GM19240 (cell line): Measurements from ENCODE around the gene SH3BP2.

Experiments used
- DNase-seq: peaks from one replicate; pipeline ENCODE4 v3.0.0; 2011; ENCODE audit warnings: low spot score; ENCODE audit not compliant: insufficient read length

SH3BP2 gene

DNA sequence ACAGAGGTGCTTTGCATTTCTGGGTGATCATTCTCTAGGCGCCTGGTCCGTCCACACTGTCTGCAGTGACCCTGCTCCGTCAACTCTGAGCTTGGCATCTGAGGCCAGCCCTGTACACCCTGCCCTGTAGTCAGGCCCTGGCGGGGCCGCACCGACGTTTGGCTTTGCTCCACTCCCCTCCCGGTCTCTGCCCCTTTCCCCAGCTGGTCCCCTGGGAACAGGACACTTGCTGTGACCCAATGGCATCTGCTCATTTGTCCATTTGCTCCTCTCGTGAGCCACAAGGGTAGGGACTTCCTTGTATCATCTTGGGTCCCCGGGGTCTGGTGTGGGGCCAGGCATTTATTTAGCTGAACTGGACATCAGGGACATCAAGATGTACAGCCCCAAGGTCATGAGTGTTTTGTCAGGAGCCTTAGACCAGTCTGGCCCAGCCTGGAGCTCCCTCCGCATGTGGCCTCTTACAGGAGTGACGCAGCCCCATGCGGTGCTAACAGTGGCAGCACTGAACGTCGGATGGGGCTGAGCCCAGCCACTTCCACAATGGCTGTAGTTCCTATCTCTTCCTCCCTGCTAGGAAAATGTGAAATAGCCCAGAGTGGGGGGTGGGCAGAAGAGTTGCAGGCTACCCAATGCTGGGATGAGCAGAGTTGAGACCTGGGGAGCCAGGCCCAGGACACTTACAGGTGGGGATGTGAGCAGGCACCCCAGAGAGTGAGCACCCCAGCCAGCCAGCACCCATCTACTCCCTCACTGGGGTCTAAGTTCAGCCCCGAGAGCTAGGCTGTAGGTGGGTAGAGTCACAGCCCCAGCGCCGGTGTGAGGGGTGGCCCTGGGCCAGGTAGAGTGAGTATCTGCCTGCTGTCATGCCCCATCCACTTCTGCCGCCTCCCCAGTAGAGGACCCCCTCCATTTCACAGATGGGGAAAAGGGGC lies 2.0 kb upstream of the SH3BP2 start:
- no peak for DNase-seq

GRCh38 chr4:2791518-2792395 lies 1.1 kb upstream of the SH3BP2 start:
- no peak for DNase-seq

- DNase-seq, result no peak
These were observed 532 bp upstream of the SH3BP2 start for GRCh38 chr4:2792396-2792710.

DNA sequence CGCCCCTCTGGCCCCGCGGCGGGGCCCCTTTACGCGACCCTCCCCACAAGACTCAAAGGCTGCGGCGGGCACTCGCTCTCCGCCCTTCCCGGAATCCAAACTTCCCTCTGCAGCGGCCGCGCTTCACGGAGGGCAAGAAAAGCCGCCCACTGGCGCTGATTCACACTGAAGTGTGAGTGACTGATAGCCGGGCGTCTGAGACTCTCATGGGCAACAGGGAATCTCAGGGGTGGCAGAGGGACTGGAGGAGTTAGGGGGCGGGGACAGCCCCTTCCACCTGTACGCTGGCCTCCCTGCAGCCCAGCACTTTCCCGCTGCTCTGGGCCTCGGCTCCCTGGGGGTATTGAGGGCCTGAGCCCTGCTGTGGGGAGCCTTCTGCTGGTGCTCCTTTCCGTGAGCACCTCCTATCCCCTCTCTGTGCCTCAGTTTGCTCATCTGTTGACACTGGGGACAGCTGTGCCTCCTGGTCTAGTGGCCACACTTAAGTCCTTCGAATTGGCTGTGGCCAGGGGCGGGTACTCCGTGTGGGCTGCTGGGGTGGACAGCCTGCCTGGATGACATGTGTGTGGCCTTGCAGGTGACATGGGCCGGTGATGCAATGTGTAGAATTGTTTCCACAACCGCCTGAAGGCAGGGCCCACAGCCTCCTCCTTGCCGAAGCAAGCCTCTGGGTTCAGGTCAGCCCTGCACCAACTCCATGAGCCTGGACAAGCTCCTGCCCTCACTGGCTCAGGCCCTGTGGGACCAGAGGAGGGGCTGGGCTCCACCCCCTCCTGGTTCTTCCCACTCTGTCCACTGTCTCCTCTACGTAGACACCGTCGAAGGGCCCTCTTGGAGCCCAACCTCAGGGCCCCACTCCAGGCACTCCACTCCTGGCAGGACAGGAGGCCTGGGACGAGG lies 951 bp downstream of the SH3BP2 start:
- DNase-seq, result no peak

- DNase-seq, result no peak
These were observed 1.8 kb downstream of the SH3BP2 start for GRCh38 chr4:2794486-2795299.

DNA sequence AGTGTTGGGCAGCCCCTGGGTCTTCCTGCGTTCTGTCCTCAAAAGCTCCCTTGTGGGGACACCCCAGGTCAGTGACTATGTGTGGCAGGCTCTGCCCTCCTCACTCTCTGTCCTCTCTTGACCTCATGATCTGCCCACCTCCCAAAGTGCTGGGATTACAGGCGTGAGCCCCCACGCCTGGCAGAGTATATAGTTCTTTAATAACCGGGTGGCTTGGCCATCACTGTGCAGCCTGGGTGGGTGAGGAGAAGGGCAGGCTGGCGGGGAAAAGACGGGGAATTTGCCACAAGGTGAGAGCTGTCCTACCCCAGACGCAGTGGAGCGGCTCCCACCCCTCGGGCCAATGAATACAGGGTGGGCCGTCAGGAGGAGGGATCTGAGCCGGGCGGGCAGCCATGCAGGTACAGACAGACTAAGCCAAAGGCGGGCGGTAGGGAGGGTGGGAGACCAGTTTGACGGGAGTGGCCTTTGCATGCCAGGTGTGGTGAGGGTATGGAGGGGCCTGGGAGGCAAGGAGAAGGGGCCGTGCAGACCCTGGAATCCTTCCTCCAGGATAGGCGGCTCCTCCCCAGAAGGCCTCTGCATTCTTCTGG lies 2.5 kb downstream of the SH3BP2 start:
- no peak for DNase-seq

- DNase-seq, result no peak
These were observed 3.3 kb downstream of the SH3BP2 start for GRCh38 chr4:2795893-2796848.

- no peak for DNase-seq
These were observed 4.1 kb downstream of the SH3BP2 start for GRCh38 chr4:2796849-2797544.

DNA sequence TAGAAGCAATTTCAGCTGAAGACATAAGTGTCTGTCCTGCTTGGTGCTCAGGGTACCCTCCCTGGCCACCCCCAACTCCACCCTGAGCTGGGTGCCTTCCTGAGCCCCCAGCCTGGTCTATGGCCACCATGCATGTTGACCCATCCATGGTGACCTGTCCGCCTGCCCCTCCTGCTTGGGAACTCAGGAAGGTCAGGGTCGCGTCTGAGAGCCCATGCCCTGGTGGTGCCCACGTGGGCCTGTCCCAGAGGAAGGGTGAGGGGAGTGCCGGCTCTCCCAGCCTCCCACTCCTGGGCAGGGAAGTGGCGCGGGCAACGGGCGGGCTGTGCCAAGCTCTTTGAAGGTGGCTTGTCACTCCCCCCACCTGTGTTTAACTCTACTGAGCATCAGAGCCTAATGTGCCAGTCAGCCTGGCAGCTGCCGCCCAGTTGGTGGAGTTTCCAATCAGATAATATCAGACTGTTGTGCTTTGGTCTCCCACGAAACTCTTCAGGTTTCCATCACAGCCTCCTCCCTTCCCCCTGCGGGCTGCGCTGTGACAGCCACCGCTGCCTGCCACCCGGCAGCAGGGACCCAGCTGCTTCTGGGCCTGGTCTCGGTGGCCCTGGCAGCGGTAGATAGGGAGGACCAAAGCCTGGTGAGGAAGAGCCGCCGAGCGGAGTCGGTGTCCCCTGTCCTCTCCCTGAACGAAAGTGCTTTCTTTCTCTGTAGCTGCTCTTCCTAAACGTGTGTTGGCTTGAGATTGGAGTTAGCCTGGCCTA lies 4.8 kb downstream of the SH3BP2 start:
- no peak for DNase-seq

DNA sequence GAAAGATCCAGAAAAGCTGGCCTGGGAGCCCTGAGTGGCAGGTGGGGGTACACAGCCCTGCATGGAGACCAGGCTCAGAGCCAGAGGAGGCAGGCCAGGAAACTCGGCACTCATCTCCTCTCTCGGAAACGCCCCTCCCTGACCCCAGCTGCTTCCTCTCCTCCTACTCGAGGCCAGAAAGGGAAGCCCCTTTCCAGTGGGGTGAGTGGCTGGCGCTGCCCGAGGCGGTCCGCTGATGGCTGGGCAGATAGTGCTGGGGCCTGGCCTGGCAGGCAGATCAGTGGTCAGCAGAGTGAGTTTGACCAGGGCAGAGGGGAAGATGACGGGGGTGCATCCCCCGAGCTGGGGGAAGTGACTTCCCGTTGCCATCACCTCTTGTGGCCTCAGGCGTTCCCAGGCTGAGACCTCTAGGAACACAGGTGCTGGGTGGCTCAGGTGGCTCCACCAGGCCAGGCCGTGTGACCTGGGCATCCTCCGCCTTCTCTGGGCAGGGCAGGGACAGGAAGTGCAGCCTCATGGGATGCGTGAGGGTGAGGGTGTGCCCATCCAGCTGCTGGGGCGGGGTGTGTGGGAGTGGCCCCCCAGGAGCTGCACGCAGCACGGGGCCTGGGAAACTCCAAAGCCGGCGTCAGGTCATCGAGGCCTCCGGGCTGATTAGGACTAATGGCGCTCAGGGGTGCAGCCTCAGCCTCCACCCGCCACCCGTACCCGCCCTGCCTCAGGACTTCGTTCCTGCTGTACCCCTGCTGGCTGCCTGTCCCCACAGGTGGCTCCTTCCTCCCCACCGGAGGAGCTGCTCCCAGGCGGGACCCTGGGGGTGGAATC lies 5.7 kb downstream of the SH3BP2 start:
- no peak for DNase-seq

GRCh38 chr4:2799224-2799911 lies 6.5 kb downstream of the SH3BP2 start:
- DNase-seq, result no peak

DNA sequence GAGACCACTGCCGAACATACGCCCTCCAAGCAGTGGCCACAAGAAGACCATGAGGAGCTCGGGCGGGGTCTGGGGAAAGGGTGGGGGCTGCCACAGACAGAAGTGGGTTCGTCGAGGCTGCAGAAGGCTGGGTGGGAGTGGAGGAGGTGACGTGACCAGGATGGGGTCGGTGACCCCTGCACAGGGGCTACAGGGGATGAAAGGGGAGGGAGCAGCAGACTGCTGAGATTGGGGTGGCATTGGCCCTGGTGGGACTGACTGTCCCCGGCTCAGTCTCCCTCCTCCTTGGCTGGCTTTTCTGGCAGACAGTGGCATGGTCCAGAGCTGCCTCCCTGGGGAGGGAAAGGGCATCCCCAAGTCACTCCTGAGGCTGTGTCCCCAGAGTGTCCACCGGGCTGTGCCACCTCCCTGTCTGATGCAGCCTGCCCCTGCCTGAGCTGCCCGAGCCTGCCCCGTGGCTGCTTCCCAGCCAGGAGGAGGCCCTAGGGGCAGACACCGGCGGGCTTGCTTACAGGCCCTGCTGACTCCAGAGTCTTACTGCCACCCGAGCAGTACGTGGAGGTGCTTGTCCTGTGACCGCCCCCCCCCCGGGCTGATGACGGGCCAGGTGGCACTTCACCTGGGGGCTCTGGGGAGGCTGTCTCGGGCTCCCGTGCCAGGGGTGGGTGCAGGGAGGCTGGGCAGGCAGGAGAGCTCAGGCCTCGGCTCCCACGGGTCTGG lies 7.2 kb downstream of the SH3BP2 start:
- DNase-seq, result no peak

GRCh38 chr4:2800691-2801596 lies 8.1 kb downstream of the SH3BP2 start:
- DNase-seq, result no peak
